Common myeloid progenitor, CD34-positive (primary cell): ENCODE results near the gene HMGCR.
"Not testable (repeated sequence)": the region's sequence is repeated elsewhere in the genome, so short reads cannot be mapped to it uniquely, and the experiment has no call there.

Experiments
- CTCF ChIA-PET: fragments of 350-600 bp; sonication (Branson Sonifier 250); formaldehyde crosslinking; loops from one replicate; lab custom pipeline; 2021; ENCODE audit warnings: antibody characterized with exemption; lab: Charles Lee
- POLR2A ChIA-PET: fragments of 350-600 bp; sonication (Branson Sonifier 250); formaldehyde crosslinking; loops from one replicate; lab custom pipeline; 2021; ENCODE audit warnings: antibody characterized with exemption; lab: Charles Lee
- DNase-seq, 3 donors: peaks; one replicate each; pipeline versions ENCODE4 v3.0.0 to v3.0.0-alpha.2; 2013
- H3K27ac ChIP-seq, 2 experiments: 1 replicate in 1 of 2; 2 replicates in 1 of 2; pipeline ENCODE4 v1.7.0; 2013; ENCODE audit warnings: inconsistent platforms in 2 of 2, low read length in 2 of 2, mild to moderate bottlenecking in 2 of 2, low read depth in 1 of 2, moderate library complexity in 1 of 2; ENCODE audit not compliant: severe bottlenecking in 2 of 2, insufficient read depth in 1 of 2, poor library complexity in 1 of 2
- H3K27me3 ChIP-seq, 5 experiments: replicated peaks in 2 of 5; 1 replicate in 3 of 5; 2 replicates in 2 of 5; pipeline versions ENCODE4 v1.6.1 to v1.7.0; 2013; ENCODE audit warnings: low read length in 4 of 5, mild to moderate bottlenecking in 2 of 5, moderate library complexity in 2 of 5, inconsistent platforms in 1 of 5; ENCODE audit not compliant: insufficient read depth in 5 of 5, control insufficient read depth in 4 of 5
- H3K36me3 ChIP-seq, 4 experiments: 1 replicate in 2 of 4; 2 replicates in 2 of 4; pipeline versions ENCODE4 v1.6.1 to v1.7.0; 2013; ENCODE audit warnings: low read length in 3 of 4, control low read depth in 1 of 4, mild to moderate bottlenecking in 1 of 4; ENCODE audit not compliant: control insufficient read depth in 4 of 4, insufficient read depth in 4 of 4
- H3K4me1 ChIP-seq, 4 experiments: 1 replicate in 3 of 4; 2 replicates in 1 of 4; pipeline versions ENCODE4 v1.6.1 to v1.7.1; 2013; ENCODE audit warnings: low read length in 3 of 4, mild to moderate bottlenecking in 3 of 4, control low read depth in 1 of 4, inconsistent platforms in 1 of 4, moderate library complexity in 1 of 4; ENCODE audit not compliant: control insufficient read depth in 4 of 4, insufficient read depth in 4 of 4; ENCODE audit errors: control extremely low read depth in 1 of 4
- H3K4me3 ChIP-seq, 7 experiments: 1 replicate in 4 of 7; 2 replicates in 3 of 7; pipeline versions ENCODE4 v1.5.1 to v1.7.0; 2013; ENCODE audit warnings: mild to moderate bottlenecking in 7 of 7, low read length in 6 of 7, moderate library complexity in 6 of 7, inconsistent platforms in 2 of 7, low read depth in 2 of 7, control low read depth in 1 of 7; ENCODE audit not compliant: insufficient read depth in 4 of 7, control insufficient read depth in 1 of 7; ENCODE audit errors: extremely low read depth in 1 of 7
- H3K9me3 ChIP-seq, 5 experiments: 1 replicate in 4 of 5; 2 replicates in 1 of 5; pipeline versions ENCODE4 v1.6.1 to v1.7.1; 2013; ENCODE audit warnings: low read length in 4 of 5, mild to moderate bottlenecking in 2 of 5, inconsistent platforms in 1 of 5, low read depth in 1 of 5, moderate library complexity in 1 of 5; ENCODE audit not compliant: control insufficient read depth in 4 of 5, insufficient read depth in 2 of 5; ENCODE audit errors: control extremely low read depth in 1 of 5
- WGBS: methylation state at CpG from one replicate; pipeline ENCODE4 v1.1.5; 2013; ENCODE audit not compliant: insufficient coverage; 5-methylcytosine and 5-hydroxymethylcytosine counted together

HMGCR gene

GRCh38 chr5:75331095-75332090 is 5.6 kb upstream of the HMGCR start:
- H3K27me3 ChIP-seq = no peaks in the 10 kb centered on the region
- H3K36me3 ChIP-seq = no peaks in the 10 kb centered on the region
- CTCF ChIA-PET = interaction anchor here (0.6 to 1.2 kb wide), 3 partner anchors 9 to 281 kb away, joined by 3 to 4 read pairs (median 3); no protein-coding TSS in a partner anchor
- no peaks in the 10 kb centered on the region for H3K9me3 ChIP-seq
- H3K4me1 ChIP-seq = peaks cover 0 to 13% (median 5%) of the 10 kb centered on the region in 4 experiments
- POLR2A ChIA-PET = interaction anchor here (0.6 kb wide), 1 partner anchor 977 kb away, joined by 3 read pairs; no protein-coding TSS in a partner anchor
- no peak overlapping the region for H3K27ac ChIP-seq
- H3K4me3 ChIP-seq = no peak overlapping the region
- WGBS = 80% methylated on average over 2 of the region's 4 CpGs
- peak in 1 of 3 donors; percentile 21 for DNase-seq

GRCh38 chr5:75333759-75334158 is 3.3 kb upstream of the HMGCR start:
- H3K36me3 ChIP-seq, DNase-seq, H3K4me3 ChIP-seq, H3K27ac ChIP-seq, H3K27me3 ChIP-seq, H3K9me3 ChIP-seq: not testable (repeated sequence)
- POLR2A ChIA-PET = interaction anchor here (0.6 kb wide), 1 partner anchor 1055 kb away, joined by 3 read pairs; no protein-coding TSS in a partner anchor
- H3K4me1 ChIP-seq = peaks cover 7 to 21% (median 16%) of the 10 kb centered on the region in 4 experiments
- CTCF ChIA-PET = interaction anchor here (1.0 kb wide), 1 partner anchor 10 kb away, joined by 5 read pairs; no protein-coding TSS in a partner anchor
- WGBS = 97% methylated on average over 17 of the region's 23 CpGs

- H3K36me3 ChIP-seq, H3K4me3 ChIP-seq, POLR2A ChIA-PET, H3K9me3 ChIP-seq, H3K27ac ChIP-seq, H3K27me3 ChIP-seq, DNase-seq: not testable (repeated sequence)
- CTCF ChIA-PET = interaction anchor here (1.0 kb wide), 1 partner anchor 10 kb away, joined by 5 read pairs; no protein-coding TSS in a partner anchor
- 79% methylated on average over 3 of the region's 10 CpGs for WGBS
- peaks cover 9 to 24% (median 19%) of the 10 kb centered on the region in 4 experiments for H3K4me1 ChIP-seq
These were observed 2.6 kb upstream of the HMGCR start for GRCh38 chr5:75334413-75334812.

- Histone ChIP-seq H3K27me3 (no peaks in the 10 kb centered on the region), H3K27ac (no peak overlapping the region), H3K36me3 (peaks cover 0 to 2% (median 0%) of the 10 kb centered on the region in 4 experiments), H3K9me3 (no peaks in the 10 kb centered on the region), H3K4me1 (peaks cover 9 to 33% (median 20%) of the 10 kb centered on the region in 4 experiments), H3K4me3 (peak overlapping the region in 1 of 7 experiments; percentile 77)
- ChIA-PET CTCF (no interaction called here), POLR2A (no interaction called here)
- WGBS = 100% methylated on average over 1 of the region's 2 CpGs
- no peak for DNase-seq
These were observed 1.5 kb upstream of the HMGCR start for GRCh38 chr5:75335486-75335885.

- Histone ChIP-seq H3K36me3 (peaks cover 0 to 7% (median 0%) of the 10 kb centered on the region in 4 experiments), H3K27ac (peak overlapping the region; percentile 64 to 93), H3K9me3 (no peaks in the 10 kb centered on the region), H3K4me1 (peaks cover 9 to 36% (median 20%) of the 10 kb centered on the region in 4 experiments), H3K27me3 (no peaks in the 10 kb centered on the region), H3K4me3 (peak overlapping the region; percentile 56 to 96 (median 79))
- peak in 1 of 3 donors; percentile 38 for DNase-seq
- ChIA-PET CTCF (interaction anchor here (1.0 kb wide), 1 partner anchor 15 kb away, joined by 5 read pairs; no protein-coding TSS in a partner anchor), POLR2A (interaction anchor here (0.7 kb wide), 1 partner anchor 345 kb away, joined by 4 read pairs; no protein-coding TSS in a partner anchor)
- WGBS = 15% methylated on average over 11 of the region's 12 CpGs
These were observed 937 bp upstream of the HMGCR start for GRCh38 chr5:75335952-75336614.

GRCh38 chr5:75337366-75338021 is 474 bp downstream of the HMGCR start:
- H3K9me3 ChIP-seq = no peaks in the 10 kb centered on the region
- ChIA-PET CTCF (interaction anchor here (0.9 to 1.0 kb wide), 2 partner anchors 43 to 101 kb away, joined by 3 read pairs; partner anchors contain the start of gene ANKRD31), POLR2A (interaction anchor here (0.6 to 0.8 kb wide), 3 partner anchors 9 to 174 kb away, joined by 3 to 7 read pairs (median 3); partner anchors contain the start of genes CERT1 and POLK)
- DNase-seq = peak in 2 of 3 donors; percentile 56 to 65
- WGBS = 0% methylated on average over 47 of the region's 50 CpGs
- peak overlapping the region; percentile 56 to 96 (median 79) for H3K4me3 ChIP-seq
- peak overlapping the region; percentile 77 to 93 for H3K27ac ChIP-seq
- peaks cover 0 to 9% (median 0%) of the 10 kb centered on the region in 4 experiments for H3K36me3 ChIP-seq
- no peaks in the 10 kb centered on the region for H3K27me3 ChIP-seq
- peaks cover 9 to 36% (median 20%) of the 10 kb centered on the region in 4 experiments for H3K4me1 ChIP-seq
